Loucy (cell line): ENCODE data around the gene LMO7.

Experiments used
- H2AFZ ChIP-seq: fragments of 200-600 bp; sonication (generic); 2 replicates; pipeline ENCODE4 v1.6.0; 2016; ENCODE audit warnings: antibody characterized with exemption, mild to moderate bottlenecking, low read length, moderate library complexity
- H3F3A ChIP-seq: fragments of 200-600 bp; 2 replicates; pipeline ENCODE4 v1.6.0; 2016; ENCODE audit warnings: antibody characterized with exemption, low read depth, mild to moderate bottlenecking
- H3K27me3 ChIP-seq: fragments of 200-600 bp; sonication (generic); 2 replicates; pipeline ENCODE4 v1.6.1; 2014; ENCODE audit warnings: low read length, mild to moderate bottlenecking; ENCODE audit not compliant: insufficient read depth, poor library complexity, severe bottlenecking
- H3K36me3 ChIP-seq: fragments of 200-600 bp; sonication (generic); 2 replicates; pipeline ENCODE4 v1.6.1; 2016; ENCODE audit warnings: low read length; ENCODE audit not compliant: insufficient read depth
- H3K4me1 ChIP-seq: fragments of 200-600 bp; sonication (generic); 2 replicates; pipeline ENCODE4 v1.5.1; 2014; ENCODE audit warnings: low read length, mild to moderate bottlenecking; ENCODE audit not compliant: insufficient read depth, poor library complexity, severe bottlenecking
- H3K4me2 ChIP-seq: fragments of 200-600 bp; sonication (generic); 2 replicates; pipeline ENCODE4 v1.6.0; 2014; ENCODE audit warnings: antibody characterized with exemption, low read length, low read depth, mild to moderate bottlenecking; ENCODE audit not compliant: poor library complexity, severe bottlenecking
- H3K4me3 ChIP-seq: fragments of 200-600 bp; sonication (generic); 2 replicates; pipeline ENCODE4 v1.5.1; 2014; ENCODE audit warnings: low read length, mild to moderate bottlenecking, mixed read lengths; ENCODE audit not compliant: poor library complexity, severe bottlenecking
- H3K79me2 ChIP-seq: fragments of 200-600 bp; sonication (generic); 2 replicates; pipeline ENCODE4 v1.6.1; 2014; ENCODE audit warnings: low read length; ENCODE audit not compliant: insufficient read depth
- H3K9ac ChIP-seq: fragments of 200-600 bp; sonication (generic); 2 replicates; pipeline ENCODE4 v1.6.0; 2014; ENCODE audit warnings: mild to moderate bottlenecking, low read depth, low read length, moderate library complexity; ENCODE audit not compliant: poor library complexity, severe bottlenecking
- H3K9me2 ChIP-seq: fragments of 200-600 bp; sonication (generic); replicated peaks from 2 replicates; pipeline ENCODE4 v1.6.1; 2016; ENCODE audit warnings: low read depth, low read length, mixed read lengths
- H3K9me3 ChIP-seq: fragments of 200-600 bp; sonication (generic); 2 replicates; pipeline ENCODE4 v1.6.1; 2014; ENCODE audit warnings: mild to moderate bottlenecking, antibody characterized with exemption, low read length, low read depth; ENCODE audit not compliant: insufficient read depth
- H4K20me1 ChIP-seq: fragments of 200-600 bp; sonication (generic); 2 replicates; pipeline ENCODE4 v1.6.0; 2014; ENCODE audit warnings: antibody characterized with exemption, low read length, mild to moderate bottlenecking; ENCODE audit not compliant: insufficient read depth, poor library complexity, severe bottlenecking
- CTCF ChIP-seq: fragments of 200-600 bp; sonication (generic); conservative IDR thresholded peaks from 2 replicates; pipeline ENCODE4 v1.5.1; 2014; ENCODE audit warnings: mild to moderate bottlenecking, antibody characterized with exemption, low read length
- EZH2phosphoT487 ChIP-seq: fragments of 200-600 bp; IDR thresholded peaks from 2 replicates; pipeline ENCODE4 v1.6.1; 2018; ENCODE audit warnings: antibody characterized with exemption, mild to moderate bottlenecking, moderate library complexity, borderline replicate concordance

LMO7 gene

GRCh38 chr13:75618308-75618707, 17.8 kb upstream of the LMO7 start:
- Histone ChIP-seq H3K4me2 (no peak overlapping the region), H3K9me2 (no peaks in the 10 kb centered on the region), H3K4me3 (no peak overlapping the region), H4K20me1 (no peaks in the 10 kb centered on the region), H3F3A (no peaks in the 10 kb centered on the region), H3K4me1 (no peaks in the 10 kb centered on the region), H2AFZ (no peak overlapping the region), H3K27me3 (no peaks in the 10 kb centered on the region), H3K9ac (no peak overlapping the region), H3K79me2 (no peaks in the 10 kb centered on the region), H3K9me3 (no peaks in the 10 kb centered on the region), H3K36me3 (no peaks in the 10 kb centered on the region)
- TF ChIP-seq CTCF = no peak
- TF ChIP-seq EZH2phosphoT487 = no peak

- no peak overlapping the region for H3K4me2 ChIP-seq
- H3K36me3 ChIP-seq = no peaks in the 10 kb centered on the region
- no peaks in the 10 kb centered on the region for H3K79me2 ChIP-seq
- H3K9ac ChIP-seq = no peak overlapping the region
- H4K20me1 ChIP-seq = no peaks in the 10 kb centered on the region
- H3K9me2 ChIP-seq = no peaks in the 10 kb centered on the region
- no peak overlapping the region for H3K4me3 ChIP-seq
- H3K27me3 ChIP-seq = no peaks in the 10 kb centered on the region
- H2AFZ ChIP-seq = no peak overlapping the region
- TF ChIP-seq CTCF = no peak
- no peak for TF ChIP-seq EZH2phosphoT487
- H3K4me1 ChIP-seq = no peaks in the 10 kb centered on the region
- no peaks in the 10 kb centered on the region for H3F3A ChIP-seq
- no peaks in the 10 kb centered on the region for H3K9me3 ChIP-seq
Observed at GRCh38 chr13:75620020-75620419, 16.1 kb upstream of the LMO7 start.

DNA sequence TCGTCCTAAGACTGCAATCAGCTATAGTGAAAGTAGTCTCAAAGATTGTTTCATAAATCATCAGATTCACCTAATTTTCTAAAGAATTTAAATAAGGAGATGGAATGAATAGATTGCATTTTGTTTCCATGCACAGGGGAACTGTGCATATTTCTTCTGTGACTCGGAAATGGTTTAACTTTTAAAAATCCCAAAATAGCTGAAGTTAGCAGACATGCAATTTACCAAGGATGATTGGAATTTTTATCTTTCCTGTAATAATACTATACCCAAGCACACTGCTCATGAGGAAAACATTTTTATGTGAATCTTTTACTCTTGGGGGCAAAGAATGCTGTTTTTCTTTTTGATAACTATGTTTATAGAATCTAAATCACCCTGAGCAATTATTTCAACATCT, 15.0 kb upstream of the LMO7 start:
- H3K36me3 ChIP-seq = no peaks in the 10 kb centered on the region
- H3K9me2 ChIP-seq = no peaks in the 10 kb centered on the region
- H2AFZ ChIP-seq = no peak overlapping the region
- no peaks in the 10 kb centered on the region for H3K79me2 ChIP-seq
- H3K9me3 ChIP-seq = no peaks in the 10 kb centered on the region
- H3K9ac ChIP-seq = no peak overlapping the region
- H3K4me1 ChIP-seq = no peaks in the 10 kb centered on the region
- H3K4me2 ChIP-seq = no peak overlapping the region
- no peaks in the 10 kb centered on the region for H3F3A ChIP-seq
- no peaks in the 10 kb centered on the region for H3K27me3 ChIP-seq
- no peak overlapping the region for H3K4me3 ChIP-seq
- no peaks in the 10 kb centered on the region for H4K20me1 ChIP-seq
- TF ChIP-seq CTCF = no peak
- no peak for TF ChIP-seq EZH2phosphoT487
